Measurements from ENCODE around the gene LMO1. TPM values are rescaled to one million over a fixed set of nuclear protein-coding genes. Genes with fewer than 3 reads are reported as not detected.

The LMO1 gene
- total and polyA plus RNA-seq, 3 donors from 2014 or later, result 1.3 to 1.5 TPM; not detected in 1

- Histone ChIP-seq H3K36me3 (ENCODE audit: low read depth, missing control alignments) (no peaks in the 10 kb centered on the region), H3K9me3 (no peaks in the 10 kb centered on the region), H3K27ac (no peak overlapping the region), H3K27me3 (no peaks in the 10 kb centered on the region), H3K4me3 (no peak overlapping the region), H3K4me1 (no peaks in the 10 kb centered on the region)
- intact Hi-C loops (cut with DNase I; ENCODE audit: low total_unique reads), result no loop called here
- DNase-seq, result no peak
- no peak for TF ChIP-seq POLR2A (IDR thresholded peaks at IDR 0.05)
- TF ChIP-seq CTCF (IDR thresholded peaks at IDR 0.05), result no peak
- 93 to 95% methylated on average over 4 of the region's 4 CpGs for WGBS, 2 donors
Measured at GRCh38 chr11:8276528-8276927, 12.8 kb upstream of the LMO1 start.

DNA sequence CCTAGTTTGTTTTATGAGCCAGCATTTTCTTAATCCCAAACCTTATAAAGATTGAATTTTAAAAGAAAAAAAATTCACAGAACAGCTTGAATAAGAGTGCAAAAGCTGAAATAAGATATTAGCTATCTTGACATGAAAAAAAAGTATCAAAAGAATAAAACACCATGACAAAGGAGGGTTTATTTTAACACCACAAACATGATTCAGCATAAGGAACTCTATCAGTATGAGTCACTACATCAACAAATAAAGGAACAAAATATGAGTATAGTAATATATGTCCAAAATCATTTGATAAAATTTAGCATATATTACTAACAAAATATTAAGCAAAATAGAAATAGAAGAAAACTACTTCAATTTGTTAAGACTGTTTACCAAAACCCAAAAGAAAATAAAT is 9.6 kb upstream of the LMO1 start:
- intact Hi-C loops (cut with DNase I; ENCODE audit: low total_unique reads), result no loop called here
- DNase-seq, result no peak
- H3K4me3 ChIP-seq, result no peak overlapping the region
- no peak overlapping the region for H3K27ac ChIP-seq
- TF ChIP-seq POLR2A (IDR thresholded peaks at IDR 0.05), result no peak
- TF ChIP-seq CTCF (IDR thresholded peaks at IDR 0.05), result no peak
- no peaks in the 10 kb centered on the region for H3K4me1 ChIP-seq
- no peaks in the 10 kb centered on the region for H3K27me3 ChIP-seq
- H3K9me3 ChIP-seq, result no peaks in the 10 kb centered on the region
- no peaks in the 10 kb centered on the region for H3K36me3 ChIP-seq (ENCODE audit: low read depth, missing control alignments)

DNA sequence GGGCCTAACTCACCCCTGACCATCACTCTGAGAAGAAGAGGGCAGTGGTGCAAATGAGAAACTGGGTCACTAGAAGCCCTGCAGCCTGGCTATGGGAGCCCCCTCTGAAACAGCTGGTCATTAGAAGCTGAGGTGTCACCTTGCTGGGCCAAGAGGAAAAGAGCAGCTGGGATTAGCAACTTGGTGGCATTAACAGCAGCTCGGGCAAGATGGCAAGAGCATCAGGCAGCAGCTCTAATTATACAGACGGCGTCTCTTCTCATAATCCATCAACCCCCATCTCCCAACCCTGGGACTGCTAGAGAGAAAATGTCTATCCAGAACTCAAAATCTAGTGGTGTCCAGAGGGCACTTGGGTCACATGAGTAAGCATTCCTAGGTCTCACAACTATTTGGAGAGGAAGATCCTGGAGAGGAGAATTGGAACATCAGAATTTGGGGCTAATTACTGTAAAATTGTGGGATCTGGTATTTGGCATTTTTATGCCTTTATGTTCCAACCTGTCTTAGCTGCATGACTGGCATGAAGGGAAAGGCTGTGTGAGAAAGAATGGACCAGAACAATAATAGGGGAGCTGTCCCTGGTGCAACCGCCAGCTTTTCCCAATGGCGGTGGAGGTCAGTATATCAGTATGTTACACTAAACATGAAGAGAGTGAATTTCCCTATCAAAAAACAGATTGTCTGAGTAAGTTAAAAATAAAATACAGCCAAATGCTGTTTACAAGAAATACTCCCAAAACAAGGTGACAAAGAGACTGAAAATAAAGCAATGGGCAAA is 7.6 kb upstream of the LMO1 start:
- WGBS, 2 donors, result 95 to 96% methylated on average over 5 of the region's 5 CpGs
- TF ChIP-seq POLR2A (IDR thresholded peaks at IDR 0.05) (no peak), CTCF (IDR thresholded peaks at IDR 0.05) (no peak)
- Histone ChIP-seq H3K27me3 (no peaks in the 10 kb centered on the region), H3K9me3 (no peaks in the 10 kb centered on the region), H3K27ac (no peak overlapping the region), H3K36me3 (ENCODE audit: low read depth, missing control alignments) (no peaks in the 10 kb centered on the region), H3K4me1 (no peaks in the 10 kb centered on the region), H3K4me3 (no peak overlapping the region)
- intact Hi-C loops (cut with DNase I; ENCODE audit: low total_unique reads), result no loop called here
- DNase-seq, result no peak

- intact Hi-C loops (cut with DNase I; ENCODE audit: low total_unique reads), result no loop called here
- Histone ChIP-seq H3K27me3 (no peaks in the 10 kb centered on the region), H3K4me1 (no peaks in the 10 kb centered on the region), H3K9me3 (no peaks in the 10 kb centered on the region), H3K4me3 (no peak overlapping the region), H3K36me3 (ENCODE audit: low read depth, missing control alignments) (no peaks in the 10 kb centered on the region), H3K27ac (no peak overlapping the region)
- TF ChIP-seq POLR2A (IDR thresholded peaks at IDR 0.05) (no peak), CTCF (IDR thresholded peaks at IDR 0.05) (no peak)
- WGBS, 2 donors, result 54 to 55% methylated on average over 5 of the region's 5 CpGs
- DNase-seq, result no peak
Measured at GRCh38 chr11:8269636-8270035, 6.0 kb upstream of the LMO1 start.

Data from testis (tissue), 3 donors.